Activated T-cell treated with anti-CD3 and anti-CD28 coated beads for 48 hours (primary cell): ENCODE data around the gene TNPO2.
"Not testable (repeated sequence)": the region's sequence is repeated elsewhere in the genome, so short reads cannot be mapped to it uniquely, and the experiment has no call there.

Experiments used
- DNase-seq: peaks from one replicate; pipeline ENCODE4 v3.0.0-alpha.2; 2020; ENCODE audit warnings: low read depth

Gene TNPO2

DNA sequence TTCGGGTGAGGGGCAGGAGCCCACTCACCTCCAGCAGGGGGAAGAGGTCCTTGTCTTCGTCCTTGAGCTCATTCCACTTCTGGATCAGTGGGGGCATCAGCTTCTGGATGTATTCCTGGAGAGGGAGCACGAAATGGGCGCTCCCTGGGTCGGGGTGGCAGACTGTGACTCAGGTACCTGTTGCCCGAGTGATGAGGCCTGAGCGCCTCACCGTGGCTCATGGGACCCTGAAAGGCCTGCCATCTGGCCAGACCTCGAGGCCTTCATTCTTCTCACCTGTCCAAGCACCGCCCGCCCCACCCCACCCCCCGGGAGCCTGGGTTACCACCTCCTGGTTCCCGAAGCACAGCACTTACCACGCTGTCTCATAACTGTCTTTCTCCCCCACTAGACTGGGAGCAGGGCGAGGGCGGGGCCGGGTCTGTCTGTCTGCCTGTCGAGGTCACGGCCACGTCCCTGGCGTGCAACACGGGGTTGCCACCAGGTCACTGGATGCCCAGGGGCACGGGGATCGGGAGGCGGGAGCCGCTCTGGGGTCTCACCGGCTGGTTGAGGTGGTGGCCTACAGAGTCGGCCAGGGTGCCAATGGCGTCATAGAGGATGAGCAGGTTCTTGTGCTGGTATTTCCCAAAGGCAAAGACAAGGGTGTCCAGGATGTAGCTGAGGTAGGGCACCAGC is 17.9 kb downstream of the TNPO2 start:
- no peak for DNase-seq

DNA sequence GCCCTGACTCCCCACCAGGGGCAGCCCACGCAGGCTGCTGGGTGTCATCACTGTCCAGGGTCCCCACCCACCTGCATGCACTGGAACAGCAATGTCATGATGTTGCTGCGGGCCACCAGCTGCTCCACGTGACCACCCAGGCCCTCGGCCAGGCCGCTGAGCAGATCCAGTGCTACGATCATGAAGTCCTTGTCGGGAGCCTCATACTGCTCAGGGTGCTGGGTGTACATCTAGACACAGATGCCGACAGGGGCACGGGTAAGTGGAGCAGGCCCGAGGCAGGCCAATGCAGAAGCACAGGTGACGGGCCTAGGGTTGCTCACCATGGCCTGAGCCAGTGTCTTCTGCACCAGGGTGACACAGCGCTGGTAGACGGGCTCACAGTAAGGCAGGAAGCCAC is 18.6 kb downstream of the TNPO2 start:
- DNase-seq: no peak

DNA sequence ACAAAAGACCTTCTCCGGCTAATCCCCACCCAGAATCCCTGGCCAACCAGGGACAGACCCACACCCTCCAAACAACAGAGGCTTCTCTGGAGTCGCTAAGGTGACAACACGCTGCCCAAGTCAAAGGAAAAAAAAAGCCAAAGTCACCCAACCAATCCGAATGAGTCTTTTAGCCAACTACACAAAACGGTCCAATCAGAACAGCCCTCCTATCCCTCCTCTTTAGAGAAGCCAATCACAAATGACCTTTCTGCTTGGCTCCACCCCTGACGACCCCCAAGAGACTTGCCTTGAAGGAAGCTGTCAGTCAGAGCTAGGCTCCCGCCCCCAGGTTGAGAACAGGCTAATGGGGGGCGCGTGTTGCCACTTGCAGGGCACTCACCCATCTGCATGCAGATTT is 20.7 kb downstream of the TNPO2 start:
- no peak for DNase-seq

DNA sequence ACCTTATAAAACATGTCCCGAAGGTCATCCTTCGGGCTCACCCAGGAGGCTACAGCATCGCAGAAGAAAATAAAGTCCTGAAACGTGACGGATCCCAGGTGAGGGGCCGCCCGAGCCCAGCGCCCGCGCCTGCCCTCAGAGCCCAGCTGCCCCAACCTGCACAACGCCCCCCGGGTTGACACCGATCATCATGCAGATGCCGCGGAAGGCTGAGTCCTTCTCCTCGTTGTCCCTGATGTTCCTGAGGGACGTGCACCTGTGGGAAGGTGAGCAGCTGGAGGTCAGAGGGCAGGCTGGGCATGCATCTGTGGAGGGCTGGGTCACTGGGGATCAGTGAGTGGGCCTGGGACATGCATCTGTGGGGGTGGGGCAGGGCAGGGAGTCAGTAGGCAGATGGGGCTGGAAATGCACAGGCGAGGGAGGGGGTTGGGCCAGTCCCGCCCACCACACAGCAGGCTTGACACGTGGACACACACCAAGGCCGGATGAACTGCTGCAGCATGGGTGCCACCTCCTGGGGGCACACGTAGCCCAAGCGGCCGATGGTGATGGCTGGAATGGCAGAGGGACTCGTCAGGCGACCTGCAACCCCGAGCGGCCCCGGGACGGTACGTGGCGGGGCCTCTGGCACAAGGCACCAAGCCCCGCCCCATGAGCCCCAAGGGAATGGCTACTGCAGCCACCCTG is 22.0 kb downstream of the TNPO2 start:
- no peak for DNase-seq

DNA sequence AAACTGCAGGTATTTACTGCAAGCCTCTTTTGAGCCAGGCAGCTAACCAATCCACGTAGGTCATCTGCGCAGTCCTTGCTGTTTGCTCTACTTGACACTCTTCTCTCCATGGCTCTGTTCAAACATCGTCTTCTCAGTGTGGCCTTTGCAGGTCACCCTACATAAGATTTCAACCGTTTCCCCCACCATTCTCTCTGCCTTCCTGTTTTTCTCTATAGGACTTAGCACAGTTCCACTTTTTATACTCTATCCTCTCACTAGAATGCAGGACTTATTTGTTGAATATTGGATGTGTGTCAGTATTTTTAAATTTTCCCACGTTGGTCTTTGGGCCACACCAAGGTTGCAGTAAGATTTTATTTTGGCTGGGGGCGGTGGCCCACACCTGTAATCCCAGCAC is 25.6 kb downstream of the TNPO2 start:
- no peak for DNase-seq

DNA sequence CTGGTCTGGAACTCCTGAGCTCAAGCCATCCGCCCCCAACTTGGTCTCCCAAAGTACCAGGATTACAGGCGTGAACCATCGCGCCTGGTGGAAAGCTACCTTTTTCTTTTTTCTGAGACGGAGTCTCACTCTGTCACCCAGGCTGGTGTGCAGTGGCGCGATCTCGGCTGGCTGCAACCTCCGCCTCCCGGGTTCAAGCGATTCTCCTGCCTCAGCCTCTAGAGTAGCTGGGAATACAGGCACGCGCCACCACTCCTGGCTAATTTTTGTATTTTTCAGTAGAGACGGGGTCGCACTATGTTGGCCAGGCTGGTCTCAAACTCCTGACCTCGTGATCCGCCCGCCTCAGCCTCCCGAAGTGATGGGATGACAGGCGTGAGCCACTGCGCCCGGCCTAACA is 26.3 kb downstream of the TNPO2 start:
- DNase-seq: not testable (repeated sequence)

DNA sequence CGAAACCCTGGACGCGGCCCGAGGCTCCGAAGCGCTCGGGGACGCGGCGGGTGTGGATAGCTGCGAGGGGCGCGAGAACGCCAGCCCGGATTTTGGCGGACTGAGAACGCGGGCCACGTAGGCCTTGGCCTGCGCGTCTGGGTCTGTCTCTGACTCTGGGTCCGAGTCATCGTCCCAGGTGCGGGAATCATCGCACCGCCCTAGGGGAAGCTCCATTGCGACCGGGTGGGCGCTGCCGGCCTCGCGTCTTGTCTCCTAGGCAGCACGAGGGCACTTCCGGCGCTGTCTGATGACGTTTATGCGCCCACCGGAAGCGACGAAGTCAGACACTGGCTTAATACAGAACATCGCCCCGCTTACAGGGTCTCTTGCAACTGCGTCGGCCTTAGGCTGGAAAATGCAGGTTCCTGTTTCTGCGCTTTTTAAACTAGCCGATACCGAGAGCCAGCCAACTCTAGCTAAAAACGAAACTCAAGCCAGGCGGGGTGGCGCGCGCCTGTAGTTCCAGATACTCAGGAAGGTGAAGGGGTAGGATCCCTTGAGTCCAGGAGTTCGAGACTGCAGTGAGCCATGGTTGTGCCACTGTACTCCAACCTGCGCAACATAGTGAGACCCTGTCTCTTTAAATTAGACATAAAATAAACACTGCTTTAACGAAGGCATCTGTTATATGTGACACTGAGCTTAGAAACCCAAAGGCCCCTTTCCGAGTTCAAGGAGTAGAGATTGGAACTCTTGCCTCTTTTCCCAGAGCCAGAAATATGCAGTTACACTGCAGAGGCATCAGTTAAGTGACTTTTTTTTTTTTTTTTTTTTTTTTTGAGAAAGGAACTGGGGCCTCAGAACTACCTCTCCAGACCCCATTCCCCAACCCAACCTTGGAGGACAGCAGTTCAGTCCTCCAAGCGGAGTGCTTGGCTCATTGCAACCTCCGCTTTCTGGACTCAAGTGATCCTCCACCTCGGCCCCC is 27.1 kb downstream of the TNPO2 start, which contains the start of gene FBXW9:
FBXW9 (minus strand) TSS at position 266 of the 970 bp plus-strand sequence; CDS start at position 216, 50 bp downstream.
- peak; percentile 95 for DNase-seq

DNA sequence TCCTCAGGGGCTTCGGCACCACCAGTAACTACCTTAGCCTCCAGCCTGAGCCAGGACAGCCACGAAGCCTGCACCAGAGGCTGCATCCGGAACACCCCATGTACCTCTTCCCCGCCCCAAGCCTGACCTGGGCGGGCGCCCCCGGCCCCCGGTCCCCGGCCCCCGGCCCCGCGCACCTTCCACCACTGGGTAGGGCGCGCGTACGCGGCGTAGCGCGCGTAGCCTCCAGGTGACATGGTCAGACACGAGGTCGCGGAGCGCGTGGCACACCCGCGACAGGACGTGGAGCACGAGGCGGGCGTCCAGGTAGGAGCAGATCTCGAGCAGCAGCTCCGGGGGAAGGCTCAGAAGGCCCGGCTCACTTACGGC is 27.8 kb downstream of the TNPO2 start:
- no peak for DNase-seq

DNA sequence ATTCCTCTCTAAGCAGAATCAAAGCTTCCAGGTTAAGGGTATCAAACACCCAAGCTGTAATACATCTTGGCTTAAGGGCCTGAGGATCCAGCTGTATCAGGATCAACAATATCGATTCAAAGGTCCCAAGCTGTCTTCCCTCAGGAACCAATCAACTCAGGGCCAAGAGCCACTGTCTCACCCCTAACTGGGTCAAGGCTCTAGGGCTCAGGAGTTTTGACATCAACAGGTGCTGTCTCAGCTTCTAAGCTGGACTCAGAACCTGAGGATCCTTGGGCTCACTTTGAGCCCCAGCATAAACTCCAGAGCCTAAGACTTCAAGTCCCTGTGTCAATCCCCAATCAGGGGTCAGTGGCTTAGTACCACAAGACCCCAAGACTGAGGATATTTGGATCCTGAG is 28.2 kb downstream of the TNPO2 start:
- no peak for DNase-seq

DNA sequence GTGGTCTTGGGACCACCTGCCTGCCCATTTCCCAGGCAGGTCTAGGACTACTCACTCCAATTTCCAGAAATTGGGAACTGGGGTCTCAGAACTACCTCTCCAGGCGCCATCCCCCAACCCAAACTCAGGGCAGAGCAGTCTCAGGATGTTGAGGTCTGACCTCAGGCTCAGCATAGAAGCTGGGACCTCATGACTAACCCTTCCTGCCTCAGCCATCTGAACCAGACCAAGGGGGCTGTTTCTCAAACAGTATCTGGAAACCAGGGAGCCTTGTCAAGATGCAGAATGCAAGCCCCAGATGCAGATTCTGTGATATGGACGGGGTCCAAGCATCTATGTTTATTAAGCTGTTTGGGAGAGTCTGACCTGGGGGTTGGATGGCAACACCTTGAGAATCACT is 28.6 kb downstream of the TNPO2 start:
- no peak for DNase-seq

DNA sequence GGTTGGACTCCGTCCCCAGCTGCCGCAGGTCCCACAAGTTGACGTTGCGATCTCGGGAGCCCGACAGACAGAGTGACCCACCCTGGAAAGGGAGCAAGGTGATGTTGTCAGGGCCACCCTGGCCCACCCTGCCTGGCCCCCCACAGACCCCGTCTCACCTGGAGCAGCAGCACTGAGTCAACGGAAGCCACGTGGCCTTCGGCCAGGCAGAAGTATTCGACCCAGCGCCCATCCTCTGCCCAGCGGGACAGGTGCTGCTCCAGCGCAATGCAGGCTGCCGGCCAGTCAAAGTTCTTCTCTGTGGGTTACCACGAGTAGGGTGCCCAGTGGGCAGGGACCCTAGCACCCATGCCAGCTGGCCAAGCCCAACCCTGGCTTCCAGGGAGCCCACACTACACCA is 29.1 kb downstream of the TNPO2 start:
- no peak for DNase-seq

DNA sequence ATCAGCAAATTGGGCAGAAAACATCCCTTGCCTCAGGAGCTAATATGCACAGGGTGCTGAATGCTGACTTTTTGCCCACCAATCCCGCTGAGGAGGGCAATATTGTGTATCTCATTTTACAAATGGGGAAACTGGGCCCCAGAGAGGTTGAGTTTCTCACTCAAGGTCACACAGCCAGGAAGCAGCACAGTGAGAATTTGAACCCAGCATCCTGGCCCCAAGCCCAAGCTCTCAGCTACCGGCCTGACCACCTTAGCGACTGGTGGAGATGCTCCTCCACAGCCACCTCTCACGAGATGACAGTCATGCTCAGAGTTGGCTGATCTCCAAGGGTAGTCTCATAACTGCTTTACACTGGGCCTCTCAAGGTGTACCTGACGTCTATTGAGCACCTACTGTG is 30.8 kb downstream of the TNPO2 start:
- no peak for DNase-seq

DNA sequence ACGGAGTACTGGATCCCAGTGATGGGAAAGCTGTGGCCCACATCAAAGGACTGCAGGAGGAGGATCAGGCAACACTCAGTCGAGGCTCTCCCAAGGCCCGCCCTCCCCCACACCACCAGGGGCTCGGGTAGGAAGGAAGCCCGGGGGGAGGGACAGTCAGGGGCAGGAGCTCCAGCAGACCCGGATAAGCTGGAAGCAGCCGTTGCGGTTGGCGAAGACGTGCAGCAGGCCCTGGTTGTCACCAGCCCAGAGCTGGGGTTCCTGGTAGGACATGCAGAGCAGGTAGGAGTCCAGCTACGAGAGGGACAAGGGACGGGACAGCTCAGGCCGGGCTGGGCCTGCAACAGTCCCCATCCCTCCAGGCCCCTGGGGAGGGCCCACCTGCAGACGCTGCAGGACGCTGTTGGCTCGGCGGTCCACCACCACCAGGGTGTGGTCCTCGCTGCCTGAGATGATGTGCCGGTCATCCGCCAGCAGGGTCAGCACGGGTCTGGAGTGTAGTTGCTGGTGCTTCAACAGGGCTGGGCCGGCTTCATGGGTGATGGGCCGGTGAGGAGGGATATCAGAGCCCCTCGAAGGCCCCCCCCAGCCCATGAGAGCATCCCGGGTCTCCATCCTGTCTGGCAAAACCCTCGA is 34.0 kb downstream of the TNPO2 start:
- DNase-seq: no peak

DNA sequence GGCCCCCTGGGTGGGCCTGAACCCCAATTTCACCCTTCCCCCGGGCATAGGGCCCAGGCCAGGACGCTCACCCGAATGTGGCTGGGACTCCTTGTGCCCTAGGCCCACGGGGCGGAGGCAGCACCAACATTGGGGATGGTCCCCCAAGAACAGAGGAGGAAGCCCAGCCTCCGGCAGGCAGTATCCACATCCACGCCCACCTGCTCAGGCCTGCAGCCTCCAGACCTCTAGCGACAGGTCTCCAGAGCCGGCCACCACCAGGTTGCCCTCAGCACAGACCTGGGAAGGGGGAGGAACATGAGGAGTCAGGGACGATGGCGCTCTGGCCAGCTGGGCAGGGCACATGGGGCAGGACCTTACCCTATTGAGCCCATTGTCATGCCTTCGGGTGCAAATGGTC is 34.7 kb downstream of the TNPO2 start:
- no peak for DNase-seq

DNA sequence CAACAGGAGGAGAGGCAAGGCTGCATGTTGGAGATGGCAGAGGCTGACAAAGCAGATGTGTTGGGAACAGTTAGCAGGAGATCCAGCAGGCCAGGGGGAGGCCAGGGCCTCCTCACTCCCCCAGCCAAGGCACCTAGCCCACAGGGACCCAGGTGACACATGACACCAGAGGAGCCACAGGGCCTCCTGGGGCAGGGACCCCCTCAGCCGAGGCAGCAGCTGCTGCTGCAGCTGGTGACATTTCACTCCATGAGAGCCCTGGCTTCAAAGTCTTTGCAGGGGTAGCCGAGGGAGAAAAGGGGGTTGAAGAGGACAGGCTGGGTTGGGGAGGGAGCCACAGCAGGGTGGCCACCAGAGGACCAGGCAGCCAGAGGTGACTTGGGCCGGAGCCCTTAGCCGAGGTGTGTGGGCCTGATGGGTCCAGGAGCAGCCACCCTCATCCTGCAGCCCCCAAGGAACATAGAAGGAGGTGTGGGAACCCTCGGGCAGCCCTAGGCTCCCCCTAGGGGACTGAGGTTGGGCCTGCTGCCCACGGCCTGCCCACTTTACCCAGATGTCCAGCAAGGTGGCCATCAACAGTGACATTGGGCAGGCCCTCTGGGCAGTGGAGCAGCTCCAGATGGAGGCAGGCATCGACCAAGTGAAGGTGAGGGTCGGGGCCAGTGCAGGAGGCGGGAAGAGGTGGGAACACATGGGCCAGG is 36.1 kb downstream of the TNPO2 start, which contains the start of gene GNG14:
GNG14 (plus strand) TSS at position 503 of the 701 bp plus-strand sequence; CDS start at position 554, 51 bp downstream.
- no peak for DNase-seq

DNA sequence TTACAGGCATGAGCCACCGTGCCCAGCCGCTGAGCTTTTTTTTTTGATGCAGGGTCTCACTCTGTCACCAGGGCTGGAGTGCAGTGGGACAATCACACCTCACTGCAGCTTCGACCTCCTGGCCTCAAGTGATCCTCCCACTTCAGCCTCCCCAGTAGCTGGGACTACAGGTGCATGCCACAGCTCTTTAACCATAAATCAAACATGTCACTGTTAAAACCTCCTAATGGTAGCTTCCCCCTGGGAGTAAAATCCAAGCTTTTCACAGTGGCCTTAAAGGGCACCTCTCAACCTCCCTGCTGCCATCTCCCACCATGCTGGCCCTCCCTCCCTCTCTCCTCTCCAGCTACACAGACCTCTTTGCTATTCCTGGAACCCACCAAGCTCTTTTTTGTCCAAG is 37.9 kb downstream of the TNPO2 start:
- DNase-seq: no peak

DNA sequence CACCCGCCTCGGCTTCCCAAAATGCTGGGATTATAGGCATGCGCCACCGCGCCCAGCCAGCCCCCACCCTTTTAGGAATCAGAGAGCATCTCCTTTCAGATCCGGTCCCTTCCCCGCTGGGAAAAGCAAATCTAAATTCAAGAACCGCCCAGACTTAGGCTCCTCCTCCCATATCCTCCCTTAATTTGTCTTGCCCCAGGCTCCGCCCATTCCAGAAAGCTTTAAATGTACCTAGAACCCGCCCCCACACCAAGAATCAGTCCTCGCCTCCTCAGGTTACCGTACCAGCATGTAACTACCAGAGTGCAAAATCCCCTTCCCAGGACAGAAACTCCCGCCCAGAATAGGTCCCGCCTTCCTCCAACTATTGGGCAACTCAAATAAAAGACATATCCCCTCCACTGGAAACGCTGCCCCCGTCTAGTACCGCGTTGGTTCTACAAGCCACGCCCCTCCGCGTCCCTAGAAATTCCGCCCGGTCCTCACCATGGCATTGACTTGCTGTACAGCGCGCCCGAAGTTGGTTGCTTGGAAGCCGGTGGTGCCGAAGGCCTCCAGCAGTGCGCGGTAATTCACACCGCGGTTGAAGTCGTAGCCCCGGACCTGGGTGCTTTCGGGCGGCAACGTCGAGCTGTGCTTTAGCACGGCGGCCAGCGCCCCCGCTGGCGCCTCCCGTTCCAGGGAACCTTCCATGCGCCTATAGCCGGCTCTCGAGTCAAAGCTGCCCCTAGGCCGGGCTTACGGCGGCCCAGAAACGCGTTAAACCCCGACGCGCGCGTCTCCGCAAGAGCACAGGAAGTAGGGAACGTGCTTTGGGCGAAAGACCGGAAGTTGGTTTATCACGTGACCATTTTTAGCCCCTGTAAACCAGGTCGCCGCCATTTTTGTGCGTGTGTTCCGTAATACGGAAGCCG is 42.4 kb downstream of the TNPO2 start, which contains the start of gene DHPS:
DHPS (minus strand) TSS at position 807 of the 914 bp plus-strand sequence; CDS start at position 693, 114 bp downstream.
- DNase-seq: peak; percentile 82

DNA sequence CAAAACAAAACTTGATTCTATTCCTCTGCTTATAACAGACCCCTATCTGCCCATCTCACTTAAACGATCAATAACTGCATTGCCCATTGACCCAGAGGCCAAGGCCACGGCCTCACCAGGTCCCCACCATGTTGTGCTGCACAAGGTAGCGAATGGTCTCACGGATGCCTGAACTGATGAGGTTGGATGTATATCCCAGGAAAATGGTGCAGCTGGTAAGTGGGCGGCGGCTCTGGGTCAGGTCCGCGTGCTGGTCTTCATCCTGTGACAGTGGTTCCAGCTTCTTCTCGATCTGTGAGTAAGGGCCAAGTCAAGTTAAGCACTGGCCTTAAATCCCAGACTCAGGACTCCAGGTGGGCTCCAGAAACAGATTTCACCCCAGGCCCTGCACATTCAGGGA is 43.7 kb downstream of the TNPO2 start:
- DNase-seq: no peak

DNA sequence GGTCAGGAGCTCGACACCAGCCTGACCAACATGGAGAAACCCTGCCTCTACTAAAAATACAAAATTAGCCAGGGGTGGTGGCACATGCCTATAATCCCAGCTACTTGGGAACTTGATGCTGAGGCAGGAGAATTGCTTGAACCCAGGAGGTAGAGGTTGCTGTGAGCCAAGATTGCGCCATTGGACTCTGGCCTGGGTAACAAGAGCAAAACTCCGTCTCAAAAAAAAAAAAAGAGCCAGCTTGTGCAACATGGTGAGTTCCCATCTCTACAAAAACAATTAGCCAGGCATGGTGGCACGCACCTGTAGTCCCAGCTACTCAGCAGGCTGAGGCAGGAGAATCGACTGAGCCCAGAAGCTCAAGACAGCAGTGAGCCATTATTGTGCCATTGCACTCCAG is 45.7 kb downstream of the TNPO2 start:
- not testable (repeated sequence) for DNase-seq

DNA sequence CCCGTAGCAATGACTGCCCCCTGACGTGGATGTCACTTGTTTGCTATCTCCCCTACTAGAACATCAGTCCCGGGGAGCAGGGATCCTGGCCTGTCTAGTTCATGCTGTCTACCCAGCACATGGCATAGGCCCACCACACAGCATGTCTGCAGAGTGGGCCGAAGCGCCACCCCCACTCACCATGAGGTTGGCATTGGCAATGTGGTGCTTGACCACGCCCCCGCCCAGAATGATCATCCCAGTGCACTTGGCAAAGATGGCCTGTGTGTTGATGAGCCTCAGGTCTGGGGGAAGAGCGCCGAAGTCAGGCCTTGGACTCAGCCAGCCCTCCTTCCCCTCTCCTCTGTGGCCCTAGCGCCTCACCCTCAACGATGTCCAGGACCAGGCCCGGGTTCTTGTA is 46.8 kb downstream of the TNPO2 start:
- no peak for DNase-seq
